H7 (cell line): ENCODE results near the gene CRISP1. TPM values are rescaled to one million over a fixed set of nuclear protein-coding genes. Genes with fewer than 3 reads are reported as not detected.
"Not testable (repeated sequence)": the region's sequence is repeated elsewhere in the genome, so short reads cannot be mapped to it uniquely, and the experiment has no call there.

ENCODE experiments used
- DNase-seq: peaks from one replicate; pipeline ENCODE4 v3.0.0; 2012
- H3K27me3 ChIP-seq: 2 replicates; pipeline ENCODE4 v1.6.0; 2011; ENCODE audit warnings: mild to moderate bottlenecking, low read length; ENCODE audit not compliant: control insufficient read depth, insufficient read depth
- H3K36me3 ChIP-seq: replicated peaks from 2 replicates; pipeline ENCODE4 v1.5.1; 2011; ENCODE audit warnings: low read length; ENCODE audit not compliant: control insufficient read depth, insufficient read depth
- H3K4me3 ChIP-seq: 2 replicates; pipeline ENCODE4 v1.5.1; 2011; ENCODE audit warnings: low read depth, mild to moderate bottlenecking, control low read depth, low read length, moderate library complexity; ENCODE audit not compliant: insufficient read depth
- total RNA-seq: library from RNA; depleted of rRNA; stranded (reverse); fragments of >200 nt; shearing (Covaris generic); gene quantifications from 2 replicates; pipeline ENCODE4 v1.2.3, GENCODE V29; 2014; rRNA removed

The CRISP1 gene
- total RNA-seq, 1 experiment from 2014 or later: not detected

DNA sequence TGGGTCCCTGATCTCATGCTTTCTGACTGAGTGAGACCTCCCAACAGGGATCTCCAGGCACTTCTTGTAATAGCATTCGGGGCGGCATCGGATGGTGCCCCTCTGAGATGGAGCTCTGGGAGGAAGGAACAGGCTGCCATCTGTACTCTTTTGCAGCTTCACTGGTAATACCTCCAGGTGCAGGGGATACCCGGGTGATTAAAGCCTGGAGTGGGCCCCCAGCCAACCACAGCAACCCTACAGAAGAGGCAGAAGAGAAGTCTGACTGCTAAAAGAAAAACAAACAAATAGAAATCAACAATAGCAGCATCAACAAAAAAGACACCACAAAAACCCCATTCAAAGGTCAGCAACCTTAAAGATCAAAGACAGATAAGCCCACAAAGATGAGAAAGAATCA, 60.2 kb downstream of the CRISP1 start:
- Histone ChIP-seq H3K36me3 (no peaks in the 10 kb centered on the region), H3K4me3 (no peak overlapping the region), H3K27me3 (no peaks in the 10 kb centered on the region)
- no peak for DNase-seq

DNA sequence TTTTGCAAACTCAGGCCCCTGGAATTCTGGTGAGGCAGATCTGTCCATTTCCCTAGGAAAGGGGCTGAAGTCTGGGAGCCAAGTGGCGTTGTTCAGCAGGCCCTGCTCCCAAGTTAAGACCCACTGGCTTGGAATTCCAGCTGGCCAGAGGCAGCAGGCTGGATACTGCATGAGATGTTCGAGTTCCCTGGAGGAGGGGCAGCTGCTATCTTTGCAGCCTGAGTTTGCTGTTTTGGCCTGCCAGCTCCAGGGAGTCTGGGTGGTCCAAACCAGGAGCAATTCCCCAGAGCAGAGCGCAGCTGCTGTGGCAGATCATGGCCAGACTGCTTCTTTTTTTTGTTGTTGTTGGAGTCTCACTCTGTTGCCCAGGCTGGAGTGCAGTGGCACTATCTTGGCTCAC, 61.1 kb downstream of the CRISP1 start:
- H3K4me3 ChIP-seq: no peak overlapping the region
- no peaks in the 10 kb centered on the region for H3K27me3 ChIP-seq
- no peaks in the 10 kb centered on the region for H3K36me3 ChIP-seq
- no peak for DNase-seq

- Histone ChIP-seq H3K4me3 (no peak overlapping the region), H3K36me3 (no peaks in the 10 kb centered on the region), H3K27me3 (no peaks in the 10 kb centered on the region)
- no peak for DNase-seq
Observed at GRCh38 chr6:49801525-49801924, 64.8 kb downstream of the CRISP1 start.

DNA sequence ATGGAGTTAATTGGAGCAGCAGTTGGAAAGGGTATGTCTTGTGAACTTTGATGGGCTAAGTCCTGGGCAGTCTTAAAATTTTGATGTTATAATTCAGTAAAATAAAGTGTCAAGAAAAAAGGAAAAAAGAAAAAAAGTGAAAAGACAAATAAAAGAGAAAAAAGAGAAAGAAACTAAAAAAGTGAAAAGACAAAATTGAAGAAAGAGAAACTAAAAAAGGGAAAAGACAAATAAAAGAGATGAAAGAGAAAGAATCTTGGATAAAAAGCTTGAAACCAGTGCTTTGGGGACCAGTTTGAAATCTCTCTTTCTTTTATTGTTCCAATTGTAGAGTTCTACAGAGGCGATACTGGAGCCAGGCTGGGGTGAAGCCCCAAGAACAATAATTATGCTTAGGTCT, 67.2 kb downstream of the CRISP1 start:
- Histone ChIP-seq H3K27me3 (no peaks in the 10 kb centered on the region), H3K36me3 (no peaks in the 10 kb centered on the region), H3K4me3 (no peak overlapping the region)
- no peak for DNase-seq

GRCh38 chr6:49796842-49797455, 69.4 kb downstream of the CRISP1 start:
- DNase-seq: not testable (repeated sequence)

GRCh38 chr6:49790341-49790740, 76.0 kb downstream of the CRISP1 start:
- no peaks in the 10 kb centered on the region for H3K27me3 ChIP-seq
- H3K4me3 ChIP-seq: no peak overlapping the region
- H3K36me3 ChIP-seq: no peaks in the 10 kb centered on the region
- no peak for DNase-seq

More at GRCh38 chr6:49796842-49797455, 69.4 kb downstream of the CRISP1 start:
- peak overlapping the region; percentile 44 for H3K4me3 ChIP-seq
- H3K36me3 ChIP-seq, H3K27me3 ChIP-seq: not testable (repeated sequence)

- DNase-seq: peak; percentile 13
- Histone ChIP-seq H3K36me3 (no peaks in the 10 kb centered on the region), H3K27me3 (no peaks in the 10 kb centered on the region), H3K4me3 (no peak within 1 kb of the TSS)
Observed at GRCh38 chr6:49787176-49787575, 79.2 kb downstream of the CRISP1 start, which contains the start of gene PGK2. Gene PGK2 (minus strand): TSS chr6:49787285. CDS start chr6:49787187, 98 bp downstream.

- Histone ChIP-seq H3K27me3 (no peaks in the 10 kb centered on the region), H3K4me3 (no peak overlapping the region), H3K36me3 (no peaks in the 10 kb centered on the region)
- DNase-seq: no peak
Observed at GRCh38 chr6:49784272-49784671, 82.1 kb downstream of the CRISP1 start.

Other genes with a start within 250 kb of the CRISP1 start
- gene RHAG, start 229.7 kb downstream of the CRISP1 start, total RNA-seq: 0.07 TPM in 1 of 2 replicates, not detected in the other
- not detected in 2 replicates for gene CRISP2, start 153.0 kb downstream of the CRISP1 start, total RNA-seq
- gene CRISP3, start 122.1 kb downstream of the CRISP1 start, total RNA-seq: not detected in 2 replicates
- gene PGK2, start 79.2 kb downstream of the CRISP1 start, total RNA-seq: not detected in 2 replicates
- gene DEFB114, start 97.6 kb upstream of the CRISP1 start, total RNA-seq: not detected in 2 replicates
- gene DEFB113, start 103.1 kb upstream of the CRISP1 start, total RNA-seq: not detected in 2 replicates
- gene DEFB110, start 155.5 kb upstream of the CRISP1 start, total RNA-seq: not detected in 2 replicates
- gene DEFB112, start 183.4 kb upstream of the CRISP1 start, total RNA-seq: not detected in 2 replicates